Measurements from ENCODE around the gene SPART. TPM values are rescaled to one million over a fixed set of nuclear protein-coding genes. Genes with fewer than 3 reads are reported as not detected.

Gene SPART
- polyA plus RNA-seq, 1 of the 3 experiments (the other 2 are of a cell fraction) = 4.8 TPM

DNA sequence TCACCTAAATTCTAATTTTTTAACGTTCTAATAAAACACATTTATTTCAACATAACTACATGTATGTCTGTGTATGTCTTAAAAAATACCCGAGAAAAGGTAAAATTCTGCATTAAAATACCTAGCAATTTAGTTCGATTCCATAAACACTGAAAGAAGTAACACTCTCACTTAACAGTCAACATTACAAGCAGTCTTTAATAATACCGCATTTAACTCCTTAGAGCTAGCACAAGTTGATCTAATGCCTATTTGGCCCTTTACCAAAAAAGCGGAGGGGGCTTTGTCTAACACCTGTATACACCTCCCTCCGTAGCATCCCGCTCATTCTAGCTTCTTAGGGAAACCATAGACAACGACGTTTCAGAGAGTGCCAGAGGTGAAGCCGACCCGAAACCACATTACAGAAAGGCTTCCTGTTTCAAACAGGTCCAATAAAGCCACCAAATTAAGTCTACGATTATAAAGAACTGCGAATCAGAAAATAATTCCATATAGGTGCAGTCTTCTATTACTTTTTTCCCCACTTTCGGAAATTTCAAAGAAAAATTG is 1.2 kb downstream of the SPART start:
- no peak overlapping the region for H3K4me3 ChIP-seq (ENCODE audit: low read depth in 2 of 2, low read length in 1 of 2)
- H3K9me2 ChIP-seq = no peaks in the 10 kb centered on the region
- 89% methylated on average over 14 of the region's 14 CpGs for WGBS (ENCODE audit: low lambda C conversion rate)
- H3K36me3 ChIP-seq (replicated peaks in 1 of 2; ENCODE audit: control insufficient read depth in 1 of 2, insufficient read depth in 2 of 2, low read length in 1 of 2) = no peaks in the 10 kb centered on the region
- peaks cover 4% of the 10 kb centered on the region for H3F3A ChIP-seq (replicated peaks; ENCODE audit: insufficient read depth)
- H3K9ac ChIP-seq = no peak overlapping the region
- no peaks in the 10 kb centered on the region for H3K27me3 ChIP-seq (ENCODE audit: insufficient read depth)
- H2AFZ ChIP-seq (ENCODE audit: low read depth) = no peak overlapping the region
- H3K79me2 ChIP-seq (ENCODE audit: insufficient read depth) = peaks cover 3% of the 10 kb centered on the region; the same call in 1 of the 2 replicates
- CTCF ChIA-PET = interaction anchor here (0.6 to 3.2 kb wide), 3 partner anchors 49 to 399 kb away, joined by 3 to 13 read pairs (median 3); no protein-coding TSS in a partner anchor
- H4K20me1 ChIP-seq (ENCODE audit: insufficient read depth) = no peaks in the 10 kb centered on the region
- H3K4me2 ChIP-seq = no peak overlapping the region
- no peaks in the 10 kb centered on the region; a peak in 3 of 4 replicates for H3K4me1 ChIP-seq (ENCODE audit: control insufficient read depth in 1 of 2, insufficient read depth in 2 of 2, low read depth in 1 of 2, low read length in 1 of 2)
- H3K27ac ChIP-seq (ENCODE audit: low read depth in 2 of 2, low read length in 1 of 2) = no peak overlapping the region
- TF ChIP-seq USF1 (IDR thresholded peaks at IDR 0.05; ENCODE audit: borderline replicate concordance, low read depth) (no peak), RAD21 (IDR thresholded peaks at IDR 0.05; ENCODE audit: low read length) (no peak), RXRA (IDR thresholded peaks at IDR 0.05; ENCODE audit: borderline replicate concordance, low read depth) (no peak), SMC3 (IDR thresholded peaks at IDR 0.05; ENCODE audit: low read depth, low read length) (no peak), FOSL2 (IDR thresholded peaks at IDR 0.05; ENCODE audit: borderline replicate concordance, low read depth) (no peak), MEF2A (IDR thresholded peaks at IDR 0.05; ENCODE audit: borderline replicate concordance, low read depth) (no peak), TEAD4 (IDR thresholded peaks at IDR 0.05; ENCODE audit: borderline replicate concordance, insufficient read depth) (no peak), NRF1 (IDR thresholded peaks at IDR 0.05; ENCODE audit: low read depth, low read length) (no peak), FOXJ3 (CRISPR knock-in tag; IDR thresholded peaks at IDR 0.05) (no peak), JUND (IDR thresholded peaks at IDR 0.05) (no peak)
- TF ChIP-seq, protein P1, sequence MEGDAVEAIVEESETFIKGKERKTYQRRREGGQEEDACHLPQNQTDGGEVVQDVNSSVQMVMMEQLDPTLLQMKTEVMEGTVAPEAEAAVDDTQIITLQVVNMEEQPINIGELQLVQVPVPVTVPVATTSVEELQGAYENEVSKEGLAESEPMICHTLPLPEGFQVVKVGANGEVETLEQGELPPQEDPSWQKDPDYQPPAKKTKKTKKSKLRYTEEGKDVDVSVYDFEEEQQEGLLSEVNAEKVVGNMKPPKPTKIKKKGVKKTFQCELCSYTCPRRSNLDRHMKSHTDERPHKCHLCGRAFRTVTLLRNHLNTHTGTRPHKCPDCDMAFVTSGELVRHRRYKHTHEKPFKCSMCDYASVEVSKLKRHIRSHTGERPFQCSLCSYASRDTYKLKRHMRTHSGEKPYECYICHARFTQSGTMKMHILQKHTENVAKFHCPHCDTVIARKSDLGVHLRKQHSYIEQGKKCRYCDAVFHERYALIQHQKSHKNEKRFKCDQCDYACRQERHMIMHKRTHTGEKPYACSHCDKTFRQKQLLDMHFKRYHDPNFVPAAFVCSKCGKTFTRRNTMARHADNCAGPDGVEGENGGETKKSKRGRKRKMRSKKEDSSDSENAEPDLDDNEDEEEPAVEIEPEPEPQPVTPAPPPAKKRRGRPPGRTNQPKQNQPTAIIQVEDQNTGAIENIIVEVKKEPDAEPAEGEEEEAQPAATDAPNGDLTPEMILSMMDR (IDR thresholded peaks at IDR 0.05) = no peak
- TF ChIP-seq, protein P2, sequence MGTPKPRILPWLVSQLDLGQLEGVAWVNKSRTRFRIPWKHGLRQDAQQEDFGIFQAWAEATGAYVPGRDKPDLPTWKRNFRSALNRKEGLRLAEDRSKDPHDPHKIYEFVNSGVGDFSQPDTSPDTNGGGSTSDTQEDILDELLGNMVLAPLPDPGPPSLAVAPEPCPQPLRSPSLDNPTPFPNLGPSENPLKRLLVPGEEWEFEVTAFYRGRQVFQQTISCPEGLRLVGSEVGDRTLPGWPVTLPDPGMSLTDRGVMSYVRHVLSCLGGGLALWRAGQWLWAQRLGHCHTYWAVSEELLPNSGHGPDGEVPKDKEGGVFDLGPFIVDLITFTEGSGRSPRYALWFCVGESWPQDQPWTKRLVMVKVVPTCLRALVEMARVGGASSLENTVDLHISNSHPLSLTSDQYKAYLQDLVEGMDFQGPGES (IDR thresholded peaks at IDR 0.05; ENCODE audit: low read depth, low read length) = no peak
- POLR2A ChIA-PET = no interaction called here
- H3K9me3 ChIP-seq = no peaks in the 10 kb centered on the region
- no peak for DNase-seq

DNA sequence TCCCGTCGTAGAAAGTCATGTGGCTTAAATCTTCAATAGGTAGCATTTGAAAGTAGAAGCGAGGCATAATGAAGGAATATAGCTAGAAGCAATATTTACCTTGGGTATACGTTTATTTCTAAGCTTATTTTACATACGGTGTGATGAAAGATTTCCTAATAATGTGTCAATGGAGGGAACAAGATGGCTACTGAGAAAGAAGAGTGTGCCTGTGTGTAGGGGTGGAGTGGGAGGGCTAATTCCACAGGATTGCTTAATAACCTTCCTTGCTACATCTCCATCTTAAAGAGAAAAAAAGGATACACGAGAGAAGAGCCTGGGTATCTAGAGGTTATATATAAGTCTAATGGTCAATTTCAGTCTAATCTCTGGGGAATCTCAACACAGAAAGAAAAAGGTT is 2.0 kb downstream of the SPART start:
- no peak overlapping the region for H3K9ac ChIP-seq
- no peaks in the 10 kb centered on the region for H3K9me3 ChIP-seq
- H3K4me2 ChIP-seq = no peak overlapping the region
- H3F3A ChIP-seq (replicated peaks; ENCODE audit: insufficient read depth) = peaks cover 4% of the 10 kb centered on the region
- no peak for DNase-seq
- H3K9me2 ChIP-seq = no peaks in the 10 kb centered on the region
- ChIA-PET POLR2A (no interaction called here), CTCF (interaction anchor here (0.8 kb wide), 1 partner anchor 195 kb away, joined by 3 read pairs; no protein-coding TSS in a partner anchor)
- H3K4me1 ChIP-seq (ENCODE audit: control insufficient read depth in 1 of 2, insufficient read depth in 2 of 2, low read depth in 1 of 2, low read length in 1 of 2) = no peaks in the 10 kb centered on the region; a peak in 2 of 4 replicates
- peaks cover 3% of the 10 kb centered on the region; the same call in 1 of the 2 replicates for H3K79me2 ChIP-seq (ENCODE audit: insufficient read depth)
- no peaks in the 10 kb centered on the region for H4K20me1 ChIP-seq (ENCODE audit: insufficient read depth)
- H3K36me3 ChIP-seq (replicated peaks in 1 of 2; ENCODE audit: control insufficient read depth in 1 of 2, insufficient read depth in 2 of 2, low read length in 1 of 2) = no peaks in the 10 kb centered on the region
- no peak overlapping the region for H3K27ac ChIP-seq (ENCODE audit: low read depth in 2 of 2, low read length in 1 of 2)
- no peaks in the 10 kb centered on the region for H3K27me3 ChIP-seq (ENCODE audit: insufficient read depth)
- H3K4me3 ChIP-seq (ENCODE audit: low read depth in 2 of 2, low read length in 1 of 2) = no peak overlapping the region
- WGBS (ENCODE audit: low lambda C conversion rate) = 85% methylated on average over 6 of the region's 6 CpGs
- no peak for TF ChIP-seq REST (IDR thresholded peaks at IDR 0.05; ENCODE audit: low read depth, low read length)
- TF ChIP-seq, protein P1 (IDR thresholded peaks at IDR 0.05) = no peak
- TF ChIP-seq RFX5 (IDR thresholded peaks at IDR 0.05; ENCODE audit: low read length) = no peak
- TF ChIP-seq NRF1 (IDR thresholded peaks at IDR 0.05; ENCODE audit: low read depth, low read length) = no peak
- TF ChIP-seq GATA2 (CRISPR knock-in tag; IDR thresholded peaks at IDR 0.05) = no peak
- no peak for TF ChIP-seq CHD2 (IDR thresholded peaks at IDR 0.05; ENCODE audit: low read length, partially characterized antibody)
- TF ChIP-seq EP300 (IDR thresholded peaks at IDR 0.05; ENCODE audit: borderline replicate concordance in 1 of 2, low read depth in 1 of 2, low read length in 1 of 2) = no peak
- no peak for TF ChIP-seq RCOR1 (IDR thresholded peaks at IDR 0.05; ENCODE audit: low read length)
- H2AFZ ChIP-seq (ENCODE audit: low read depth) = no peak overlapping the region

Measured in SK-N-SH (cell line).